ENCODE results near the gene PARVB. TPM values are rescaled to one million over a fixed set of nuclear protein-coding genes. Genes with fewer than 3 reads are reported as not detected.

The PARVB gene
- polyA plus RNA-seq, 1 experiment = 49.5 TPM

- TF ChIP-seq CTCF (IDR thresholded peaks at IDR 0.05; ENCODE audit: low read depth, low read length) = no peak
- no peak for DNase-seq (ENCODE audit: low read depth, low spot score)
- POLR2A ChIA-PET = interaction anchor here (0.5 kb wide), 1 partner anchor 72 kb away, joined by 7 read pairs; no protein-coding TSS in a partner anchor
Observed at GRCh38 chr22:44179989-44180705, 156.0 kb downstream of the PARVB start.

DNA sequence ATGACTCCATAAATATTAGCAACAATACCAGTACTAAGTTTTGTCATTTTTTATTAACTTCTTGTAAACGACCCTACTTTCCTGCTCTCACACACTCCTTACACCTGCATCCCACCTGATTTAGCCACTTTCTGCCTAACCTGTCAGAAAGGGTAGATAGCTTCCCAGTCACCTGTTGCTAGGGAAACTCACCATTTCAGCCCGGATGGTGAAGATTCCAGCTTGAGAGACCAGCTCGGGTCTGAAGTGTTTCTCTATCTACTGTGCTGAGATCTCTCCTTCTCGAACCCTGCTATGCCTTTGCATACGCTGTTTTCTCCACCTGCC is 156.6 kb downstream of the PARVB start, which contains the start of gene PARVG:
Gene PARVG, plus strand, starts transcription at position 220 of the 327 bp plus-strand sequence. CDS start 2,405 bp downstream, outside the sequence.
- no peak for DNase-seq (ENCODE audit: low read depth, low spot score)
- Histone ChIP-seq H3K27me3 (ENCODE audit: control insufficient read depth, insufficient read depth, low read length) (peaks cover 8% of the 10 kb centered on the region), H3K9me3 (ENCODE audit: control insufficient read depth, insufficient read depth, low read length) (no peaks in the 10 kb centered on the region), H3K4me3 (ENCODE audit: low read depth, low read length) (no peak within 1 kb of the TSS), H3K27ac (ENCODE audit: low read depth, low read length) (no peak within 1 kb of the TSS)
- ChIA-PET CTCF (interaction anchor here (0.6 kb wide), 1 partner anchor 444 kb away, joined by 9 read pairs; no protein-coding TSS in a partner anchor), POLR2A (interaction anchor here (0.5 kb wide), 1 partner anchor 72 kb away, joined by 7 read pairs; no protein-coding TSS in a partner anchor)
- no peak for TF ChIP-seq CTCF (IDR thresholded peaks at IDR 0.05; ENCODE audit: low read depth, low read length)

More at GRCh38 chr22:44179989-44180705, 156.0 kb downstream of the PARVB start:
- Histone ChIP-seq H3K27me3 (ENCODE audit: control insufficient read depth, insufficient read depth, low read length) (peaks cover 4% of the 10 kb centered on the region), H3K27ac (ENCODE audit: low read depth, low read length) (no peak overlapping the region), H3K9me3 (ENCODE audit: control insufficient read depth, insufficient read depth, low read length) (no peaks in the 10 kb centered on the region), H3K4me3 (ENCODE audit: low read depth, low read length) (no peak overlapping the region)
- CTCF ChIA-PET = no interaction called here

- DNase-seq (ENCODE audit: low read depth, low spot score) = no peak
- no peak for TF ChIP-seq CTCF (IDR thresholded peaks at IDR 0.05; ENCODE audit: low read depth, low read length)
- CTCF ChIA-PET = interaction anchor here (0.6 kb wide), 1 partner anchor 444 kb away, joined by 9 read pairs; no protein-coding TSS in a partner anchor
- no peak overlapping the region for H3K4me3 ChIP-seq (ENCODE audit: low read depth, low read length)
- POLR2A ChIA-PET = no interaction called here
- H3K27me3 ChIP-seq (ENCODE audit: control insufficient read depth, insufficient read depth, low read length) = peaks cover 8% of the 10 kb centered on the region
- no peak overlapping the region for H3K27ac ChIP-seq (ENCODE audit: low read depth, low read length)
- no peaks in the 10 kb centered on the region for H3K9me3 ChIP-seq (ENCODE audit: control insufficient read depth, insufficient read depth, low read length)
Observed at GRCh38 chr22:44181033-44181911, 157.2 kb downstream of the PARVB start.

- H3K27me3 ChIP-seq (ENCODE audit: control insufficient read depth, insufficient read depth, low read length) = peaks cover 10% of the 10 kb centered on the region
- no peak for DNase-seq (ENCODE audit: low read depth, low spot score)
- no peaks in the 10 kb centered on the region for H3K9me3 ChIP-seq (ENCODE audit: control insufficient read depth, insufficient read depth, low read length)
- no peak for TF ChIP-seq CTCF (IDR thresholded peaks at IDR 0.05; ENCODE audit: low read depth, low read length)
- ChIA-PET POLR2A (no interaction called here), CTCF (interaction anchor here (0.6 kb wide), 1 partner anchor 157 kb away, joined by 3 read pairs; no protein-coding TSS in a partner anchor)
- H3K4me3 ChIP-seq (ENCODE audit: low read depth, low read length) = no peak overlapping the region
- H3K27ac ChIP-seq (ENCODE audit: low read depth, low read length) = no peak overlapping the region
Observed at GRCh38 chr22:44181912-44182587, 157.9 kb downstream of the PARVB start.

All from AG04450 (cell line).